ENCODE data around the gene FBLN2.

FBLN2 gene

GRCh38 chr3:13504161-13504831 lies 44.6 kb upstream of the FBLN2 start:
- TF ChIP-seq CTCF (IDR thresholded peaks at IDR 0.05) (no peak), ZFX (IDR thresholded peaks at IDR 0.05; ENCODE audit: borderline replicate concordance) (no peak)
- no peak overlapping the region for H3K27ac ChIP-seq

GRCh38 chr3:13505147-13506130 lies 43.5 kb upstream of the FBLN2 start:
- TF ChIP-seq CTCF (IDR thresholded peaks at IDR 0.05) (no peak), ZFX (IDR thresholded peaks at IDR 0.05; ENCODE audit: borderline replicate concordance) (no peak)
- no peak overlapping the region for H3K27ac ChIP-seq

GRCh38 chr3:13506239-13506638 lies 42.7 kb upstream of the FBLN2 start:
- H3K27ac ChIP-seq: no peak overlapping the region
- TF ChIP-seq ZFX (IDR thresholded peaks at IDR 0.05; ENCODE audit: borderline replicate concordance): no peak
- TF ChIP-seq CTCF (IDR thresholded peaks at IDR 0.05): no peak

- TF ChIP-seq ZFX (IDR thresholded peaks at IDR 0.05; ENCODE audit: borderline replicate concordance) (no peak), CTCF (IDR thresholded peaks at IDR 0.05) (no peak)
- H3K27ac ChIP-seq: no peak overlapping the region
Measured at GRCh38 chr3:13506680-13507079, 42.2 kb upstream of the FBLN2 start.

GRCh38 chr3:13507247-13507569 lies 41.7 kb upstream of the FBLN2 start:
- no peak overlapping the region for H3K27ac ChIP-seq
- TF ChIP-seq ZFX (IDR thresholded peaks at IDR 0.05; ENCODE audit: borderline replicate concordance): no peak
- no peak for TF ChIP-seq CTCF (IDR thresholded peaks at IDR 0.05)

GRCh38 chr3:13507570-13508339 lies 41.2 kb upstream of the FBLN2 start:
- TF ChIP-seq ZFX (IDR thresholded peaks at IDR 0.05; ENCODE audit: borderline replicate concordance) (no peak), CTCF (IDR thresholded peaks at IDR 0.05) (no peak)
- H3K27ac ChIP-seq: no peak overlapping the region

Measured in 22Rv1 (cell line).